Peyer's patch (tissue), 4 donors: ENCODE data around the gene MTERF4. TPM values are rescaled to one million over a fixed set of nuclear protein-coding genes. Genes with fewer than 3 reads are reported as not detected.

Source experiments
- DNase-seq, 3 donors: peaks; one replicate each; pipeline ENCODE4 v3.0.0-alpha.2; 2017 to 2019
- H3K27ac ChIP-seq, 4 donors: fragments of 200-600 bp; sonication (generic); one replicate each; pipeline ENCODE4 v1.5.1; 2016 to 2019
- H3K27me3 ChIP-seq, 2 donors: fragments of 200-600 bp; sonication (generic); one replicate each; pipeline ENCODE4 v1.5.1; 2019
- H3K36me3 ChIP-seq, 3 donors: fragments of 200-600 bp; sonication (generic); one replicate each; pipeline ENCODE4 v1.5.1; 2016 to 2019
- H3K4me1 ChIP-seq, 4 donors: fragments of 200-600 bp; sonication (generic); one replicate each; pipeline ENCODE4 v1.5.1; 2016 to 2019
- H3K4me3 ChIP-seq, 4 donors: fragments of 200-600 bp; sonication (generic); 1 replicate in 3 of 4; 2 replicates in 1 of 4; pipeline ENCODE4 v1.5.1; 2016 to 2019; ENCODE audit warnings: mild to moderate bottlenecking in 1 of 4
- H3K9me3 ChIP-seq, 4 donors: fragments of 200-600 bp; sonication (generic); one replicate each; pipeline ENCODE4 v1.5.1; 2016 to 2019; ENCODE audit warnings: mild to moderate bottlenecking in 1 of 4
- CTCF ChIP-seq, 6 experiments: fragments of 450-650 bp in 4 of 6; fragments of 200-600 bp in 2 of 6; sonication (generic) in 1 of 6; IDR thresholded peaks; one replicate each; pipeline ENCODE4 v1.5.1; 2017 to 2019; ENCODE audit warnings: antibody characterized with exemption in 6 of 6, mild to moderate bottlenecking in 3 of 6, moderate library complexity in 1 of 6
- POLR2A ChIP-seq, 2 donors: fragments of 450-650 bp; IDR thresholded peaks; one replicate each; pipeline ENCODE4 v1.5.1; 2017; ENCODE audit warnings: antibody characterized with exemption in 2 of 2, mild to moderate bottlenecking in 2 of 2, moderate library complexity in 2 of 2
- total RNA-seq, 4 donors: library from RNA; depleted of rRNA; stranded (reverse); fragments of >200 nt; gene quantifications; one replicate each; pipeline ENCODE4 v1.1.0, GENCODE V29; 2016

MTERF4 gene
- total RNA-seq, 4 donors from 2014 or later, result 28.9 to 55.4 (median 47.9) TPM

GRCh38 chr2:241125626-241126025 lies 23.5 kb upstream of the MTERF4 start:
- Histone ChIP-seq H3K9me3 (no peaks in the 10 kb centered on the region), H3K4me3 (no peak overlapping the region), H3K36me3 (no peaks in the 10 kb centered on the region), H3K27ac (peak overlapping the region in 1 of 4 donors; percentile 31), H3K27me3 (no peaks in the 10 kb centered on the region), H3K4me1 (peaks cover 0 to 4% (median 0%) of the 10 kb centered on the region in 4 donors)
- TF ChIP-seq POLR2A (IDR thresholded peaks at IDR 0.05) (no peak), CTCF (IDR thresholded peaks at IDR 0.05) (no peak)
- DNase-seq, result peak in 2 of 3 donors; percentile 14 to 40

- Histone ChIP-seq H3K27ac (no peak overlapping the region), H3K36me3 (no peaks in the 10 kb centered on the region), H3K4me1 (peaks cover 0 to 4% (median 0%) of the 10 kb centered on the region in 4 donors), H3K4me3 (no peak overlapping the region), H3K27me3 (no peaks in the 10 kb centered on the region), H3K9me3 (no peaks in the 10 kb centered on the region)
- peak in 2 of 3 donors; percentile 51 to 52 for DNase-seq
- TF ChIP-seq POLR2A (IDR thresholded peaks at IDR 0.05) (no peak), CTCF (IDR thresholded peaks at IDR 0.05) (no peak)
Measured at GRCh38 chr2:241123816-241124536, 21.9 kb upstream of the MTERF4 start.

GRCh38 chr2:241122376-241123002 lies 20.4 kb upstream of the MTERF4 start:
- no peak for TF ChIP-seq CTCF (IDR thresholded peaks at IDR 0.05)
- TF ChIP-seq POLR2A (IDR thresholded peaks at IDR 0.05), result no peak
- no peak overlapping the region for H3K4me3 ChIP-seq
- peak in 2 of 3 donors; percentile 28 to 36 for DNase-seq
- H3K36me3 ChIP-seq, result no peaks in the 10 kb centered on the region
- no peaks in the 10 kb centered on the region for H3K27me3 ChIP-seq
- no peak overlapping the region for H3K27ac ChIP-seq
- H3K4me1 ChIP-seq, result no peaks in the 10 kb centered on the region
- no peaks in the 10 kb centered on the region for H3K9me3 ChIP-seq

- Histone ChIP-seq H3K36me3 (no peaks in the 10 kb centered on the region), H3K27me3 (no peaks in the 10 kb centered on the region), H3K9me3 (no peaks in the 10 kb centered on the region), H3K4me3 (no peak overlapping the region), H3K27ac (no peak overlapping the region), H3K4me1 (no peaks in the 10 kb centered on the region)
- TF ChIP-seq POLR2A (IDR thresholded peaks at IDR 0.05) (no peak), CTCF (IDR thresholded peaks at IDR 0.05) (no peak)
- DNase-seq, result no peak
Measured at GRCh38 chr2:241121008-241121407, 18.9 kb upstream of the MTERF4 start.

- H3K27ac ChIP-seq, result no peak overlapping the region
- no peaks in the 10 kb centered on the region for H3K27me3 ChIP-seq
- H3K4me1 ChIP-seq, result no peaks in the 10 kb centered on the region
- H3K36me3 ChIP-seq, result no peaks in the 10 kb centered on the region
- H3K9me3 ChIP-seq, result no peaks in the 10 kb centered on the region
- TF ChIP-seq CTCF (IDR thresholded peaks at IDR 0.05) (no peak), POLR2A (IDR thresholded peaks at IDR 0.05) (no peak)
- no peak for DNase-seq
- H3K4me3 ChIP-seq, result no peak overlapping the region
Measured at GRCh38 chr2:241120440-241120839, 18.4 kb upstream of the MTERF4 start.
